ENCODE results near the gene C9orf50. TPM values are rescaled to one million over a fixed set of nuclear protein-coding genes. Genes with fewer than 3 reads are reported as not detected.

The C9orf50 gene, protein sequence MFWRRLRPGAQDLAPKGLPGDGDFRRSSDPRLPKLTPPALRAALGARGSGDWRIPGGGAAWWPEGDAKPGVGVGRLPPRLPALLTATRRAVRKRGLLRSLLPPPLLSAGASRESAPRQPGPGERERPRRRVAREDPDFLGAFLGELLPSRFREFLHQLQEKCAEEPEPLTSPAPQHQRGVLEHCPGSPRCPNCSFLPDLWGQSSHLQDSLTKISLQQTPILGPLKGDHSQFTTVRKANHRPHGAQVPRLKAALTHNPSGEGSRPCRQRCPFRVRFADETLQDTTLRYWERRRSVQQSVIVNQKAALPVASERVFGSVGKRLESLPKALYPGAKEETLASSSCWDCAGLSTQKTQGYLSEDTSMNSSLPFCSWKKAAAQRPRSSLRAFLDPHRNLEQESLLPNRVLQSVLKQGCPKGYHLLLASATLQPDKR
- total RNA-seq = not detected in 2 replicates
- total RNA-seq (2013) = not detected
- not detected in 2 replicates for polyA plus RNA-seq
- not detected in 2 replicates for polyA minus RNA-seq

DNA sequence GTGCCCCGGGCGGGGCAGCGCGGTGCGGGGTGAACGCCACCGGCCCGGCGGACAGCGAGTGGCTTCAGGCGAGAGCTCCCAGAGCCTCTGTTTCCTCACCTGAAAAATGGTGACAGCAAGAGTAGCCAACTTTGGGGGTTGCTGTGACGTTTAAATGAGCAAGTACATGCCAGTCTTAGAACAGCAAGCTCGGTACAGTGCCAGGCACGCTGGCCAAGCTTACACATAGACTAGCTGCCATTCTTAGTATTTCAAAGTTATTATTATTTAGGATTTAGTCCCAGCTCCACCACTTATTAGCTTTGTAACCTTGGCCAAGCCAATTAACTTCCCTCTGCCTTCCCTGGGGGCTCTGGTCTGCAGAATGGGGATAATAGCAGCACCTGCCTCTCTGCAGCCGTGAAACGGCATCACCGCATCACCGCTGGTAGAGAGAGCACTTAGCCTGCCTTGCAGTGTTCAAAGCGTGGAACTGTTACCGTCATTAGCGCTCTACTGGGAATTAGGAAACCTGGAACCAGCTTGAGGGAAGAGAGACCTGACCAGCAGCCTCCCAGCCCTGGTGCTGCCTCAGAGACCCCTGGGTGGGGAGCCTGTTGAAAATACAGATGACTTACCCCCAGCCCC, at the start of gene C9orf50:
Gene C9orf50 (minus strand): TSS at position 433 of the 627 bp plus-strand sequence. CDS start 527 bp downstream, outside the sequence.
- ATAC-seq (ENCODE audit: low read depth) (no peak), DNase-seq (peak; percentile 39)
- ChIA-PET POLR2A (interaction anchor here (0.6 kb wide), 1 partner anchor 1181 kb away, joined by 5 read pairs; no protein-coding TSS in a partner anchor), CTCF (interaction anchor here (0.7 to 12.5 kb wide), 6 partner anchors 9 to 486 kb away, joined by 3 to 269 read pairs (median 6); no protein-coding TSS in a partner anchor)
- Mint-ChIP-seq H3K27me3 (peaks cover 30% of the 10 kb centered on the region), H3K4me3 (peak within 1 kb of the TSS; percentile 57), H3K27ac (no peak within 1 kb of the TSS), H3K9me3 (ENCODE audit: insufficient read depth) (no peaks in the 10 kb centered on the region), H3K4me1 (peaks cover 29% of the 10 kb centered on the region)
- Histone ChIP-seq H3K4me1 (ENCODE audit: control insufficient read depth in 2 of 2, insufficient read depth in 2 of 2, low read length in 2 of 2) (peaks cover 29 to 33% of the 10 kb centered on the region in 2 donors), H3K27me3 (replicated peaks in 1 of 4; ENCODE audit: control extremely low read depth in 1 of 4, control insufficient read depth in 3 of 4, insufficient read depth in 4 of 4, low read length in 3 of 4) (peaks cover 0 to 30% (median 17%) of the 10 kb centered on the region in 4 experiments), H3K4me3 (ENCODE audit: control extremely low read depth in 1 of 5, extremely low read depth in 1 of 5, insufficient read depth in 1 of 5, low read depth in 2 of 5, low read length in 4 of 5) (peak within 1 kb of the TSS in 3 of 5 experiments; percentile 23 to 50 (median 29)), H3K9ac (ENCODE audit: low read length) (peak within 1 kb of the TSS; percentile 37), H4K20me1 (ENCODE audit: control insufficient read depth, insufficient read depth, low read length, poor library complexity, severe bottlenecking) (no peaks in the 10 kb centered on the region), H3K9me3 (ENCODE audit: control extremely low read depth in 1 of 3, control insufficient read depth in 2 of 3, insufficient read depth in 1 of 3, low read length in 2 of 3) (peaks cover 0 to 11% (median 0%) of the 10 kb centered on the region in 3 donors), H3K27ac (ENCODE audit: low read length in 2 of 2) (no peak within 1 kb of the TSS), H3K79me2 (ENCODE audit: control insufficient read depth, insufficient read depth, low read length) (peaks cover 5% of the 10 kb centered on the region), H2AFZ (ENCODE audit: insufficient read depth, low read depth, low read length, poor library complexity, severe bottlenecking) (peak within 1 kb of the TSS; percentile 54), H3K4me2 (replicated peaks; ENCODE audit: low read depth, low read length, poor library complexity, severe bottlenecking) (peak within 1 kb of the TSS; percentile 77), H3K36me3 (replicated peaks in 1 of 2; ENCODE audit: control extremely low read depth in 1 of 2, control insufficient read depth in 1 of 2, extremely low read depth in 1 of 2, insufficient read depth in 2 of 2, low read length in 1 of 2) (no peaks in the 10 kb centered on the region)
- TF ChIP-seq, protein P1, sequence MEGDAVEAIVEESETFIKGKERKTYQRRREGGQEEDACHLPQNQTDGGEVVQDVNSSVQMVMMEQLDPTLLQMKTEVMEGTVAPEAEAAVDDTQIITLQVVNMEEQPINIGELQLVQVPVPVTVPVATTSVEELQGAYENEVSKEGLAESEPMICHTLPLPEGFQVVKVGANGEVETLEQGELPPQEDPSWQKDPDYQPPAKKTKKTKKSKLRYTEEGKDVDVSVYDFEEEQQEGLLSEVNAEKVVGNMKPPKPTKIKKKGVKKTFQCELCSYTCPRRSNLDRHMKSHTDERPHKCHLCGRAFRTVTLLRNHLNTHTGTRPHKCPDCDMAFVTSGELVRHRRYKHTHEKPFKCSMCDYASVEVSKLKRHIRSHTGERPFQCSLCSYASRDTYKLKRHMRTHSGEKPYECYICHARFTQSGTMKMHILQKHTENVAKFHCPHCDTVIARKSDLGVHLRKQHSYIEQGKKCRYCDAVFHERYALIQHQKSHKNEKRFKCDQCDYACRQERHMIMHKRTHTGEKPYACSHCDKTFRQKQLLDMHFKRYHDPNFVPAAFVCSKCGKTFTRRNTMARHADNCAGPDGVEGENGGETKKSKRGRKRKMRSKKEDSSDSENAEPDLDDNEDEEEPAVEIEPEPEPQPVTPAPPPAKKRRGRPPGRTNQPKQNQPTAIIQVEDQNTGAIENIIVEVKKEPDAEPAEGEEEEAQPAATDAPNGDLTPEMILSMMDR (IDR thresholded peaks at IDR 0.05) = no peak
- no peak for TF ChIP-seq EZH2 (IDR thresholded peaks at IDR 0.05; ENCODE audit: borderline replicate concordance, insufficient read depth, low read depth, low read length, poor library complexity, severe bottlenecking)
- WGBS (ENCODE audit: insufficient coverage) = 38% methylated on average over 19 of the region's 21 CpGs
- intact Hi-C loops (cut with micrococcal nuclease) = loop anchor here (10.0 kb wide), 1 partner anchor 676 kb away; the partner anchor contains the start of genes DOLK and NUP188

All from B cell (primary cell).